ENCODE measurements around the gene HOXB8. TPM values are rescaled to one million over a fixed set of nuclear protein-coding genes. Genes with fewer than 3 reads are reported as not detected.
A peak's percentile ranks its signal among the peaks of the same experiment; 100 is the strongest.

The HOXB8 gene
- total and polyA plus RNA-seq, 2 experiments from 2014 or later = not detected

GRCh38 chr17:48598736-48599135 lies 16.4 kb downstream of the HOXB8 start:
- Histone ChIP-seq H2AFZ (no peak overlapping the region), H3K9me2 (ENCODE audit: insufficient read depth) (no peaks in the 10 kb centered on the region), H3K27ac (ENCODE audit: low read depth) (no peak overlapping the region), H3K4me2 (no peak overlapping the region), H3K4me1 (ENCODE audit: insufficient read depth) (peaks cover 49% of the 10 kb centered on the region), H3K4me3 (no peak overlapping the region), H3K27me3 (ENCODE audit: insufficient read depth) (peaks cover 100% of the 10 kb centered on the region), H3K36me3 (ENCODE audit: insufficient read depth) (no peaks in the 10 kb centered on the region), H3K79me2 (replicated peaks; ENCODE audit: insufficient read depth) (no peaks in the 10 kb centered on the region), H3F3A (replicated peaks; ENCODE audit: low read depth) (peaks cover 63% of the 10 kb centered on the region), H4K20me1 (replicated peaks; ENCODE audit: insufficient read depth) (peaks cover 63% of the 10 kb centered on the region)
- ATAC-seq (no peak), DNase-seq (ENCODE audit: low spot score) (no peak)
- peaks cover 100% of the 10 kb centered on the region for H3K27me3 Mint-ChIP-seq (ENCODE audit: insufficient read depth, low read depth, poor library complexity)
- TF ChIP-seq POLR2AphosphoS5 (IDR thresholded peaks at IDR 0.05; ENCODE audit: low read depth) (no peak), EZH2 (IDR thresholded peaks at IDR 0.05; ENCODE audit: low read depth, unreplicated experiment) (peak; percentile 62)
- no peak overlapping the region for H3K4me3 Mint-ChIP-seq
- peaks cover 4% of the 10 kb centered on the region; the same call in 1 of the 3 replicates for H3K9me3 Mint-ChIP-seq
- peaks cover 31% of the 10 kb centered on the region for H3K4me1 Mint-ChIP-seq
- H3K27ac Mint-ChIP-seq = no peak overlapping the region
- H3K36me3 Mint-ChIP-seq (ENCODE audit: low read depth) = peaks cover 3% of the 10 kb centered on the region; the same call in 1 of the 3 replicates

- Histone ChIP-seq H3K27me3 (ENCODE audit: insufficient read depth) (peaks cover 100% of the 10 kb centered on the region), H2AFZ (no peak overlapping the region), H3K9me2 (ENCODE audit: insufficient read depth) (no peaks in the 10 kb centered on the region), H3K4me2 (peak overlapping the region; percentile 60), H4K20me1 (replicated peaks; ENCODE audit: insufficient read depth) (peaks cover 56% of the 10 kb centered on the region), H3K27ac (ENCODE audit: low read depth) (no peak overlapping the region), H3K36me3 (ENCODE audit: insufficient read depth) (no peaks in the 10 kb centered on the region), H3K4me1 (ENCODE audit: insufficient read depth) (peaks cover 51% of the 10 kb centered on the region), H3F3A (replicated peaks; ENCODE audit: low read depth) (peaks cover 61% of the 10 kb centered on the region), H3K4me3 (peak overlapping the region; percentile 38), H3K79me2 (replicated peaks; ENCODE audit: insufficient read depth) (no peaks in the 10 kb centered on the region)
- H3K9me3 Mint-ChIP-seq = no peaks in the 10 kb centered on the region; the same call in 2 of the 3 replicates
- H3K36me3 Mint-ChIP-seq (ENCODE audit: low read depth) = peaks cover 3% of the 10 kb centered on the region; the same call in 1 of the 3 replicates
- H3K27ac Mint-ChIP-seq = no peak overlapping the region
- H3K4me1 Mint-ChIP-seq = peaks cover 35% of the 10 kb centered on the region
- ATAC-seq (peak; percentile 7), DNase-seq (ENCODE audit: low spot score) (peak; percentile 65)
- peaks cover 100% of the 10 kb centered on the region for H3K27me3 Mint-ChIP-seq (ENCODE audit: insufficient read depth, low read depth, poor library complexity)
- peak overlapping the region; percentile 42; the same call in 2 of the 3 replicates for H3K4me3 Mint-ChIP-seq
- TF ChIP-seq ZNF114 (CRISPR knock-in tag; IDR thresholded peaks at IDR 0.05) (no peak), EZH2phosphoT487 (IDR thresholded peaks at IDR 0.05; ENCODE audit: unreplicated experiment) (peak; percentile 73), EZH2 (IDR thresholded peaks at IDR 0.05; ENCODE audit: low read depth, unreplicated experiment) (peak; percentile 98)
Measured at GRCh38 chr17:48597778-48598631, 17.1 kb downstream of the HOXB8 start.

GRCh38 chr17:48597528-48597777 lies 17.6 kb downstream of the HOXB8 start:
- Mint-ChIP-seq H3K4me3 (peak overlapping the region; percentile 24; the same call in 1 of the 3 replicates), H3K4me1 (peaks cover 35% of the 10 kb centered on the region), H3K27me3 (ENCODE audit: insufficient read depth, low read depth, poor library complexity) (peaks cover 100% of the 10 kb centered on the region), H3K36me3 (ENCODE audit: low read depth) (peaks cover 3% of the 10 kb centered on the region; the same call in 1 of the 3 replicates), H3K27ac (no peak overlapping the region), H3K9me3 (no peaks in the 10 kb centered on the region; the same call in 2 of the 3 replicates)
- Histone ChIP-seq H3K79me2 (replicated peaks; ENCODE audit: insufficient read depth) (no peaks in the 10 kb centered on the region), H3K4me1 (ENCODE audit: insufficient read depth) (peaks cover 54% of the 10 kb centered on the region), H4K20me1 (replicated peaks; ENCODE audit: insufficient read depth) (peaks cover 52% of the 10 kb centered on the region), H3K4me2 (peak overlapping the region; percentile 60; the same call in 1 of the 2 replicates), H3F3A (replicated peaks; ENCODE audit: low read depth) (peaks cover 58% of the 10 kb centered on the region), H3K27me3 (ENCODE audit: insufficient read depth) (peaks cover 100% of the 10 kb centered on the region), H3K4me3 (peak overlapping the region; percentile 38), H3K27ac (ENCODE audit: low read depth) (no peak overlapping the region), H3K9me2 (ENCODE audit: insufficient read depth) (no peaks in the 10 kb centered on the region), H2AFZ (no peak overlapping the region), H3K36me3 (ENCODE audit: insufficient read depth) (no peaks in the 10 kb centered on the region)
- ATAC-seq (no peak), DNase-seq (ENCODE audit: low spot score) (no peak)
- TF ChIP-seq ZNF331 (CRISPR knock-in tag; IDR thresholded peaks at IDR 0.05; ENCODE audit: low read depth) (no peak), CTCF (conservative IDR thresholded peaks at IDR 0.05; ENCODE audit: low read depth in 2 of 2) (no peak), STAT1 (IDR thresholded peaks at IDR 0.05; ENCODE audit: unreplicated experiment) (no peak), POLR2AphosphoS5 (IDR thresholded peaks at IDR 0.05; ENCODE audit: low read depth) (no peak), JUNB (IDR thresholded peaks at IDR 0.05; ENCODE audit: unreplicated experiment) (no peak), ZNF114 (CRISPR knock-in tag; IDR thresholded peaks at IDR 0.05) (no peak), ETS1 (IDR thresholded peaks at IDR 0.05) (no peak)
